Renal cortical epithelial cell (primary cell): Measurements from ENCODE around the gene ARHGAP32. TPM values are rescaled to one million over a fixed set of nuclear protein-coding genes. Genes with fewer than 3 reads are reported as not detected.

Experiments used
- DNase-seq: peaks from one replicate; pipeline ENCODE4 v3.0.0-alpha.2; 2011; ENCODE audit warnings: low read depth
- total RNA-seq: library from RNA; depleted of rRNA; stranded (reverse); fragments of >200 nt; gene quantifications from 2 replicates; pipeline ENCODE4 v1.2.3, GENCODE V29; 2014

The ARHGAP32 gene
- total RNA-seq, 1 donor from 2014 or later: 18.9 TPM

GRCh38 chr11:129115652-129116586 lies 76.2 kb downstream of the ARHGAP32 start:
- DNase-seq: peak; percentile 55

GRCh38 chr11:129109701-129110100 lies 82.4 kb downstream of the ARHGAP32 start:
- DNase-seq: no peak

- no peak for DNase-seq
Measured at GRCh38 chr11:129106788-129107187, 85.3 kb downstream of the ARHGAP32 start.

GRCh38 chr11:129102756-129103155 lies 89.4 kb downstream of the ARHGAP32 start:
- DNase-seq: no peak

GRCh38 chr11:129102225-129102624 lies 89.9 kb downstream of the ARHGAP32 start:
- DNase-seq: no peak

GRCh38 chr11:129093283-129093682 lies 98.8 kb downstream of the ARHGAP32 start:
- no peak for DNase-seq

GRCh38 chr11:129090056-129090455 lies 102.1 kb downstream of the ARHGAP32 start:
- DNase-seq: peak; percentile 32

GRCh38 chr11:129089279-129089678 lies 102.8 kb downstream of the ARHGAP32 start:
- DNase-seq: no peak

GRCh38 chr11:129086976-129087375 lies 105.1 kb downstream of the ARHGAP32 start:
- no peak for DNase-seq

- DNase-seq: no peak
Measured at GRCh38 chr11:129077191-129077590, 114.9 kb downstream of the ARHGAP32 start.

- DNase-seq: no peak
Measured at GRCh38 chr11:129075757-129076156, 116.4 kb downstream of the ARHGAP32 start.

- no peak for DNase-seq
Measured at GRCh38 chr11:129067454-129067853, 124.7 kb downstream of the ARHGAP32 start.

- DNase-seq: no peak
Measured at GRCh38 chr11:129066229-129066628, 125.9 kb downstream of the ARHGAP32 start.

- no peak for DNase-seq
Measured at GRCh38 chr11:129063118-129063517, 129.0 kb downstream of the ARHGAP32 start.

- DNase-seq: peak; percentile 31
Measured at GRCh38 chr11:129061492-129062230, 130.5 kb downstream of the ARHGAP32 start.

- DNase-seq: no peak
Measured at GRCh38 chr11:129056916-129057315, 135.2 kb downstream of the ARHGAP32 start.

GRCh38 chr11:129055196-129055595 lies 136.9 kb downstream of the ARHGAP32 start:
- DNase-seq: no peak

GRCh38 chr11:129048911-129049310 lies 143.2 kb downstream of the ARHGAP32 start:
- no peak for DNase-seq

- DNase-seq: no peak
Measured at GRCh38 chr11:129045150-129045549, 147.0 kb downstream of the ARHGAP32 start.

- DNase-seq: no peak
Measured at GRCh38 chr11:129042503-129042902, 149.6 kb downstream of the ARHGAP32 start.

GRCh38 chr11:129041611-129042018 lies 150.5 kb downstream of the ARHGAP32 start:
- DNase-seq: no peak

- DNase-seq: no peak
Measured at GRCh38 chr11:129040934-129041333, 151.2 kb downstream of the ARHGAP32 start.

- no peak for DNase-seq
Measured at GRCh38 chr11:129035244-129035643, 156.9 kb downstream of the ARHGAP32 start.
